Erythroblast (primary cell): ENCODE data around the gene MYLK2.
A peak's percentile ranks its signal among the peaks of the same experiment; 100 is the strongest.

Source experiments
- DNase-seq, 2 experiments: peaks; one replicate each; lab custom pipeline; 2025; lab: John Stamatoyannopoulos, UW
- GATA1 ChIP-seq: IDR thresholded peaks from 2 replicates; pipeline ENCODE4 v1.6.1; 2011; ENCODE audit warnings: low read depth, mild to moderate bottlenecking, control low read depth, low read length, moderate library complexity
- POLR2A ChIP-seq: IDR thresholded peaks from 2 replicates; pipeline ENCODE4 v1.6.1; 2011; ENCODE audit warnings: mild to moderate bottlenecking, low read length

Gene MYLK2

DNA sequence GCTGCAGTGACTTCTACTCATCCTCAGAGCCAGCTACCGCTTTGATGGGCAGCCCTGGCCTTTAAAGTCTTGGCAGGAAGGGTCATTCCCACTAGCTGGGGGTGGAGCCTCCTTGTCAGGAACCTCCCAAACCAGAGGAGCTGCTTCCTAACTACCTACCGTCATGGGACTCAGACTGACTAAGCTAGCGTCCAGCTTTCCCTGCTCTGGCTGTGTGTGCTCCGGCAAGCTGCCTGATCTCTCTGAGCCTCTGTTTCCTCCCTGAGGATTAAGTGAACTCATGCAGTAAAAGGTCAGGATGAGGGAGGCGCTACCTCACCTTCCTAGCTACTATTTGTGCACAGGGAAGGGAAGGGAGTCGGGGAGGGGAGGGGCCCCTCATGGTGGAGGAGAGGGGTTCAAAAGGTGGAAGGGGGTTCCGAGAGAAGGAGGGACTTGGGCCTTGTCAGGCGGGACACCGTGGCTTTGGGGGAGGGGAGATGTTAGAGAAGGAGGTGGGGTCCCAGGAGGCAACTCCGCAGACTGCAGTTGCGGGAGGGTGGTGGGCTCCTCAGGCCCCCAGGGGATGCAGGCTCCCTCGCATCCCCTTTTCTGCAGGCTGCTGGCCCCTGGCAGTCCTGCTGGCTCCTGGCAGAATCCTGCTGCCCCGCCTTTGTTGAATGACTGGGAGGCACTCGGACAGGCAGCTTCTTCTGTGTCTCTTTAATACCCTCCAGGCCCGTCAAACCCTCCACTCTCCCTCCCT, 41.4 kb downstream of the MYLK2 start:
- TF ChIP-seq POLR2A (no peak), GATA1 (no peak)
- no peak for DNase-seq

DNA sequence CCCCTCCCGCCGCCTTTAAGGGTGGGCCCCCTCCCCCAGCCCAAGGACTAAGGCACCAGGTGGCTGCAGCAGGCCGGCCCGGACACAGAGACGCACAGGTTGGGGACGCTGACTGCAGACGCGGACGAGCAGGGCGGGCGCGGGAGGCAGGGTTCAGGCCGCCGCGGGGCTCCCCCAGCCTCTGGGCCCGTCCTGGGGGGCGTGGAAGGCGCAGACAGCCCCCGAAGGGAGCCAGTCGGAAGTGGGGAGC, 41.9 kb downstream of the MYLK2 start:
- DNase-seq: no peak
- TF ChIP-seq POLR2A (no peak), GATA1 (no peak)

DNA sequence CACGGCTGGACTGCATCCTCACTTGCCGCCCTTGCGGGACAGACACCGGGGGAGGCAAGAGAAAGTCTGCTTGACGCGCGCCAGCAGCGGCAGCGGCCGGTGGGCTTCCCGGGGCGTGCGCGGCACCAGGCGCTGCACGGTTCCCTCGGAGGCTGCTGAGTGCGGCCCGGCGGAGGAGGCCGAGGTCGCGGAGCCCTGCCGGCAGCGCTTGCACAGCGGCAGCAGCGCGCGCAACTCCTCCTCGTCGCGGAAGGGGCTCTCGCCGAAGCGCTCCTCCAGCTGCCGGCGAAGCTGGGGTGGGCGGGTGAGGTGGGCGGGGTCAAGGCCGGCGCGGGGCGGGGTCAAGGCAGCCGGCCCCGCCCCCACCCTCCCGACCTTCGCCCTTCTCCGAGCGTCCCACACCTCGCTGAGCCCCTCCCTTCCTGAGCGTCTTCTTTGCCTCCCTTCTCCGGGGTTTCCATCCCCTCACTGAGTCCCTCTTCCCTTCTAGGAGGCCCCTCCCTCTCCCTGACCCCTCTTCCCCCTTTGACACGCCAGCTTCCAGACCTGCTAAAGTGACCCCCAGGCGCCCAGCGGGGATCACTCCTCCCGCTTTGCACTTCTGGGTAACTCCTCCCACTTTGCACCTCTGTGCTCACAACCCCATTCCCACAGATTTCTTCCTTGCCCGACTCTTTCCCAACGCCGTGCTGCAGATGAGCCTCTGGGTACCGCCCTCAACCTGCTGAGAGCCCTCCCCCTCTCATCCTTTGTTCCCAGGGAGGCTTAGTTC, 42.4 kb downstream of the MYLK2 start:
- DNase-seq: peak; percentile 66 to 74
- TF ChIP-seq POLR2A (no peak), GATA1 (no peak)

DNA sequence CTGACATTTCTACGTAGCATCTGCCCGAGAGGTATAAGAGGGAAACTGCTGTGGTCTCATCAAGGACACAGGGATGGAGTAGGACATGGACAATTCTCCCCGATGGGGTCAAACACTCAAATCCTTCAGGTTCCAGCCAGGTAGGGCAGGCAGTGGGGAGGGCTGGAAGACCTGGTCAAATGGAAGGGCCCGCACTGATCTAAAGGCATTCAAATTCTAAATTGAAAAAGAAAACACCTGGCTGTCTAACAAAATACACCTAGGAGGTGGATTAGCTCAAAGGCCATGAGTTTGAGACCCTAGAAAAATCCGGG, 43.0 kb downstream of the MYLK2 start:
- TF ChIP-seq POLR2A: no peak
- no peak for TF ChIP-seq GATA1
- no peak for DNase-seq

DNA sequence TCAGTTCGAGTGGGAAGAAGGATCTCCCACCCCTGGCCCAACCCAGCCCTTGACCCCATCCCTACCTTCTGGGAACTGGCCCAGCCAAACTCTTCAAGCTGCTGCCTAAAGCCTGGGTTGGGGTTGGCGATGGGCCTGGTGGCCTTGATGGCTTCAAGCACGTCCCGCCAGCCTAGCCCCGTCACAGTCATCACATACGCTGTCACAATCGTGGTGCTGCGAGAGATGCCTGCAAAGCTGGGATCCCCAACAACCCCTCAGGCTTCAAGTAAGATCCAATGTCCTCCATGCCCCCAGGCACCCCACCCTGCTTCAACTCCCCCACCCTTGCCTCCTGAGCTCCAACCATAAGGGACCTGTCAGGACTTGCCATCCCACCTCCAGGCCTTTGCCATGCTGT, 43.4 kb downstream of the MYLK2 start:
- no peak for DNase-seq
- no peak for TF ChIP-seq GATA1
- TF ChIP-seq POLR2A: no peak

DNA sequence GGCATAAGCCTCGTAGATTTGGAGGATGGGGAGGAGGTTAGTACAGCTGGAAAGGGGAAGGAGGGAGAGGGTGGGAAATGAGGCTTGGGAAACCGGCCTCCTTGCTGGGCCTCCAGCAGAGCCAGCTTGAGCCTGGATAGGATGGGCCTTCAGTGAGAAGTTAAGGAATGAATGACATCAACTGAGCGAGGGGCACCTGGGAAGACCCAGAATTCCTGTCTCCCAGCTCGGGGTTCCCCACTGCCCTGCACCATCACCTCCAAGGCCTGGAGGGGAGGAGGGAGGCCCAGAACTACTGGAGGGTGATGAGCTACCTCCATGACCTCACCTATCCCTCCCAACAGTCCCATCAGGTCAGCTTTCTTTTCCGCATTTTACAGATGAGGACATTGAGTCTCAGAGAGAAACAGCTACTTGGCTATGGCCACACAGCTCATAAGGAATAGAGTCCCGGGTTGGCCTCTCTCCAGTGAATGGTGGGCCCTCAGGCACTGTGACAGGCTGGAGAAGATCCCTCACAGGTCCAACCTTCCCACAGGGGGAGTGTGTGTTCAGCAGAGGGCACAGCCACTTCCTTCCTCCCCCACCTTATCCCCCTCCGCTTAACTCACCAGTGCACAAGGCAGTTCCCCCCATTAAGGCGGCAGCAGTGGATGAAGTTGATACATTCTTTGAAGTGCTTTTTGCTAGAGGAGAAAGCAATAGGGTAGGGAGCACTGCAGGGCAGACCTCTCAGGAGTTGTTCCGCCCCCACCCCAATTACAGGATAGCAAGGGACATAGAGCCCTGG, 44.3 kb downstream of the MYLK2 start:
- DNase-seq: no peak
- TF ChIP-seq POLR2A: no peak
- TF ChIP-seq GATA1: no peak

DNA sequence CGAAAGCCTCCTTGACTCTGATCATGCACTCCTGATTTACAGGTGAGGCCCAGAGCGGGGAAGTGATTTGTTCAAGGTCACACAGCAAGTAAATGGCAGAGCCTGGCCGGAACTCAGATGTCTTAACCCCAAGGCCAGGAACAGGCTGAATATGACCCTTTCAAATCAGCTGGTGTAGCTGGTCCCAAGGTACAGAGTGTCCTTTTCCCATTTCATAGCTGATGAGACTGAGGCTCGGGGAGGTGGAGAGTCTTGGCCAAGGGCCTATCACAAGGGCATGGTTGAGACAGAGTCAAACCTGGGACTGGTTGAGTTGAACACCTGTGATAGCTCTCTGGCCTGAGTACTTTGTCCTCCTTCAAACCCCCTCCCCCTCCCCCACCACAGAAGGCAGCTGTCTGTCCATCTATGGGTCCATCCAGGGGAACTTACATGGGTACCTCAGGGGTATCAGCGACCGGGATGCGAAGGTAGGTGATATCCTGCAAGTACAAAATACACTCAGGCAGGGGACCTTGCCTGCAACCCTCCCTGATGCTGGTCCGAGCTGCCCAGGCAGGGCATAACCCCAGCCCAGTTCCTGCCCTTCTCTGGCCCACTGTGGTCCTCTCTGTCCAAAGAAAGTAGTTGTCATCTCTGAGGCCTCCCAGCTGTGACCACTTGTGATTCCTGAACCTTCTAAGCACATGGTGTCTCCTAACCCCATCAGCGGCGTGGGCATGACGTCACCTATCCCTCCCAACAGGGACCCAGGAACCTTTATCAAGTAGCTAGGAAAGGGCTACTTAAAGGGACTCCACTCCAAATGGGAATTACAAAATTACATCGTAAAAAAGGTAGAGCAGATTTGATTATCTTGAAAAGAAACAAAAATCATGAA, 45.6 kb downstream of the MYLK2 start:
- TF ChIP-seq GATA1 (no peak), POLR2A (no peak)
- DNase-seq: no peak

DNA sequence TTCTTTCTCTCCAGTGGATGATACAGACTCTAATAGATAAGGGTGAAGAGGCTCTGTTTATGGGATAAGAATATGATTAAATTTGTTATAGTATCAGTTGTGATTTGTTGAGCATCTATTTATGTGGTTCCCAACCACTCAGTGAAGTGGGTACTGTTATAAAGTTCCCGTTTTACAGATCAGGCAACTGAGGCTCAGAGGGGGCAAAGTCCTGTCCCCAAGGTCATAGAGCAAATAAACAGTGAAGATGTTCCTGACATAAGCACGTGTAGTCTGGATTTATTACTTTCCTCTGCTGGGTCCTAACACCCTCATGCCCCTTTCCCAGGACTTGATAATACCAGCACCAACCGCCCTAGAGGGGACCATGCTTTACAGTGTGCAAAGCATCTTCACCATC, 47.1 kb downstream of the MYLK2 start:
- no peak for DNase-seq
- TF ChIP-seq POLR2A (no peak), GATA1 (no peak)

DNA sequence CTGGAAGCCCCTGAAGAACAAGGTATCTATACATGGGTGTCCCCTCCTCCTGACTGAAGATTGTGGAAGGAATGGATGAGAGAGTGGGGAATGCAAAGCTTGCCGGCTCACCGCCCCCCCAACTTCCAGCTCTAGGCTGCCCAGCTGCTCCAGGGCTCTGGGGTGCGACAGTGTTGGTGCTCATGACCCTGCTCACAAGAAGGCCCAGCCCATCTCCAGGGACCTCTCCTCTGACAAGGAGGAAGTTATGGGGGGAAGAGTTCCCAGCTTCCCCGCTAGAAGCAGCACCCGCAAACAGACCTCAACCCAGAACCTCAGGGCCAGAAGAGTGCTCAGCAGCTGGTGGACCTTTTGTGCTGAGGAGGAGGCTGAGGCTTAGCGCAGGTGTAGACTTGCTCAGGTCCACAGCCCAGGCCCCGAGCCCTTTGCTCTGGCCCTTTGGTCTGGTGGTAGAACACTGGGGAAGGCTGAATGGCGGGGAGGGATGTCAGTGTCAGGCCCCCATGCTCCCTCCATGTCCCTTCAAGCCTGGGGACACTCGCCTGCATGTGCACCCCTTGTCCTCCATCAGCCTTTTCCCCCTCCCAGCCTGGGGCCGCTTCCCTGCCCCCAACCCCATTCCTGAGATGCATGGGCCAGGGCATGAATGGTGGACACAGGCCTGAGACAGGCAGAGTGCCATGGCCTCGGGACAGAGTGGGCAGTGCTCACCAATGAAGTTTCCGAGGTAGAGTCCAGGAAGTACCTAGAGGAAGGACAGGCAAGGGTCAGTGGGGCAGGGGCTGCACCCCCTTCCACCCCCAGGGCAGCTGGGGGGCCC, 49.9 kb downstream of the MYLK2 start:
- TF ChIP-seq POLR2A: no peak
- TF ChIP-seq GATA1: no peak
- DNase-seq: no peak

DNA sequence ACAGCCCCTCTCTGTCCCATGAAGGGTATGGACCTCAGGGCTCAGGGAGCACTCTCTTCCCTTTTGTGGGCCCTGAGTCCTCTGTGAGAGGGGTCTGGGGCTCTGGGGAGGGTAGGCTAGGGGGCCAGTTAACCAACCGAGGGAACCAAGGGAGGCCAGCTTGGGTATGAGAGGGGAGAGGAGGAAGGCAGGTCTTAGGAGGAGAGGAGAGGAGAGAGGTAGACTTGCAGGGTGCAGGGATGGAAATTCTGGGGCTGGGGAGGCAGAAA, 50.5 kb downstream of the MYLK2 start:
- DNase-seq: no peak
- TF ChIP-seq POLR2A: no peak
- no peak for TF ChIP-seq GATA1

DNA sequence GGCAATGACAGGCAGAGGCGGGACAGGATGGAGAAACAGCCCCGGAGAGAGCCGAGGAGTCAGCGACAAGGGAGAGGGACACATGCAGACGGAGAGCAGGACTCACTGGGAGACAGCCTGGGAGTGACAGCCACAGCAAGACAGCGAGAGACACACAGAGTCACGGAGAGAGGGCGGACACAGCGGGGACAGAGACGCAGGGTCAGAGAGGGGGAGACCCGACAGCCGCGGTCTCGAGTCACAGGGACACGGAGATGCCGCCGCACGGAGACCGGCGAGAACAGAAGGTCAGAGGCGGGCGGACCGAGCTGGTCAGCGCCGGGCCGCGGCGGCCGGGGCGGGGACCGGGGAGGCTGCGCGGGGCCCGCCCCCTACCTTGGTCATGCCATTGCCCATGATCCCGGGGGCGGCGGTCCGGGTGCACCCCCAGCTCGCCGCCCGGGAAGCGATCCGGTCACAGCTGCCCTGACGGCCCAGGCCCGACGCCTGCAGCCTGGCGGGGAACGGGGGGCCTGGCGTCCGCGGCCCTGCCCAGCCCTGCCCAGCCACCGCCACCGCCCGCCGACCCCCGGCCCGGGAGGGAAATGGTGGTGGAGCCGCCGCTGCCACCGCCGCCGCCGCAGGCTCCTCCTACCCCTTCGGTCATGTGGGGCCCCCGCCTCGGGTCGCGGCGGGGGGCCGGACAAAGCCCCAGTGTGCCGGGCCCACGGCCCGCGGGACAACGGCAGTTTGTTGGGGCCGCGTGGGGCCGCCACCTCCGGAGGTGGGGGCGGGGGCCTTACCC, 51.0 kb downstream of the MYLK2 start, which contains the start of the genes DUSP15 and TTLL9:
TSS of gene DUSP15 (minus strand) at position 586 of the 784 bp plus-strand sequence. CDS start at position 396, 190 bp downstream.
TSS of gene TTLL9 (plus strand) at position 693 of the 784 bp plus-strand sequence. CDS start 493 bp downstream, outside the sequence.
- no peak for DNase-seq
- TF ChIP-seq POLR2A (no peak), GATA1 (no peak)

DNA sequence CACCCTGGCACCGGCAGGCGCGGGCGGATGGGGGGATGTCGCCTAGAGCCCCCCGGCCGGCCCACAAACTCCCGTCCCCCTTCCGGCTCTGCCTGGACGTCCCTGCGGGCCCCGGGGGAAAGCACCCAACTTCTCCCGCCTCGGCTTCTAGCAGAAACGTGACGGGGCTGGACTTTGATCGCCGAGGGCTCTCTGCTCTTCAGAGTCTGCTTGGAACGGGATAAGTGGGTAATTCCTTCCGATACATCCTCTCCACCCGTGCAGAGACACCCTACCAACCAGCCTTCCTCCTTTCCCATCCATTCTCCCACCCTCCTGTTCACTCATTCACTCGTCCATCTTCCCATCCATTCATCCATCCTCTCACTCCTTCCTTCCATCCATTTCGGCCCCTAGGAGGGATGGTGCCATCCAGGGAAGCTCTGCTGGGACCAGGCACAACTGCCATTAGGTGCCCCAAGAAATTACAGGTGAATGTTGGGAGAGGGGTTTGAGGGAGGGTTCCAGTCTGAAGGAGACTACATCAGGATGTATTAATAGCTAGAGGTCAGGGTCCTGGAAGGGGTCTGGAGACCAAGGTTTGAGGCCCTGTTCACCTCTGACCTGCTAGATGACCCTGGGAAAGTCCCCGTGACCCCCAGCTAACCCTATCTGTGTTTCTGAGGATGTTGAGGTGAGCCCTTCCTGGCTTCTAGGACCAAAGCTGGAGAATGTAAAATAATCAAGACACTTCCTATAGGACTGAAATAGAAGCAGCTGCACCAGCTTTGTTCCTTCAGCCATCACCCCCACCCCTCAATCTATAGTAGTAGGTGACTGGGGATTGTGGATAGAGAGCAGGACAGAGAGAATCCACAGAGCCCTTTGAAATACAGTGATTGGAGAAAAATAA, 51.8 kb downstream of the MYLK2 start:
- TF ChIP-seq GATA1: no peak
- TF ChIP-seq POLR2A: no peak
- no peak for DNase-seq
